Breast epithelium (tissue), 4 donors: ENCODE measurements around the gene DNASE1L1. TPM values are rescaled to one million over a fixed set of nuclear protein-coding genes. Genes with fewer than 3 reads are reported as not detected.

Experiments used
- DNase-seq, 2 donors: peaks; one replicate each; pipeline ENCODE4 v3.0.0-alpha.2; 2019; ENCODE audit warnings: low spot score in 2 of 2
- H3K27ac ChIP-seq, 2 donors: fragments of 200-600 bp; sonication (generic) in 1 of 2; one replicate each; pipeline ENCODE4 v1.5.1; 2016 to 2019; ENCODE audit warnings: mild to moderate bottlenecking in 1 of 2
- H3K27me3 ChIP-seq, 2 donors: fragments of 200-600 bp; sonication (generic) in 1 of 2; one replicate each; pipeline versions ENCODE4 v1.5.1 to v1.6.0; 2017 to 2019; ENCODE audit warnings: control low read depth in 1 of 2, mild to moderate bottlenecking in 1 of 2
- H3K36me3 ChIP-seq: fragments of 200-600 bp; one replicate; pipeline ENCODE4 v1.5.1; 2019
- H3K4me1 ChIP-seq, 2 donors: fragments of 200-600 bp; sonication (generic); one replicate each; pipeline ENCODE4 v1.5.1; 2016 to 2019; ENCODE audit warnings: control low read depth in 1 of 2
- H3K4me3 ChIP-seq, 3 donors: fragments of 200-600 bp; sonication (generic); 1 replicate in 2 of 3; 2 replicates in 1 of 3; pipeline ENCODE4 v1.5.1; 2016 to 2019; ENCODE audit warnings: mild to moderate bottlenecking in 3 of 3, moderate library complexity in 2 of 3
- H3K9me3 ChIP-seq, 2 donors: fragments of 200-600 bp; sonication (generic) in 1 of 2; one replicate each; pipeline ENCODE4 v1.5.1; 2016 to 2019; ENCODE audit warnings: control low read depth in 1 of 2
- CTCF ChIP-seq, 3 donors: fragments of 450-650 bp; IDR thresholded peaks; one replicate each; pipeline ENCODE4 v1.5.1; 2016 to 2017; ENCODE audit warnings: antibody characterized with exemption in 3 of 3, mild to moderate bottlenecking in 3 of 3, moderate library complexity in 3 of 3
- POLR2A ChIP-seq: fragments of 450-650 bp; IDR thresholded peaks from one replicate; pipeline ENCODE4 v1.6.1; 2016; ENCODE audit warnings: antibody characterized with exemption, mild to moderate bottlenecking, moderate library complexity
- POLR2AphosphoS5 ChIP-seq, 3 donors: sonication (generic); formaldehyde crosslinking; IDR thresholded peaks; one replicate each; pipeline ENCODE4 v1.6.1; 2017; ENCODE audit warnings: antibody characterized with exemption in 3 of 3
- intact Hi-C: fragments of 100-400 bp; cut with DNase I; formaldehyde crosslinking; loops from one replicate; pipeline ENCODE4 v1.15.1; 2023; ENCODE audit warnings: low total_unique reads
- total RNA-seq, 3 donors: library from RNA; depleted of rRNA; stranded (reverse); fragments of >200 nt; gene quantifications; one replicate each; pipeline ENCODE4 v1.1.0, GENCODE V29; 2016

Gene DNASE1L1
- total RNA-seq, 3 donors from 2014 or later: 26.2 to 44.3 (median 26.9) TPM

- H3K27ac ChIP-seq: peak overlapping the region; percentile 91 to 97
- no peaks in the 10 kb centered on the region for H3K36me3 ChIP-seq
- TF ChIP-seq POLR2AphosphoS5 (IDR thresholded peaks at IDR 0.05) (no peak), CTCF (IDR thresholded peaks at IDR 0.05) (no peak), POLR2A (no peak)
- H3K4me1 ChIP-seq: no peaks in the 10 kb centered on the region
- H3K27me3 ChIP-seq: peaks cover 0 to 3% of the 10 kb centered on the region in 2 donors
- no peak for DNase-seq
- intact Hi-C loops: no loop called here
- no peak overlapping the region for H3K4me3 ChIP-seq
- H3K9me3 ChIP-seq: no peaks in the 10 kb centered on the region
Observed at GRCh38 chrX:154365997-154366665, 42.9 kb downstream of the DNASE1L1 start.

GRCh38 chrX:154365052-154365600 is 43.9 kb downstream of the DNASE1L1 start:
- Histone ChIP-seq H3K4me3 (peak overlapping the region in 1 of 3 donors; percentile 5), H3K4me1 (no peaks in the 10 kb centered on the region), H3K36me3 (no peaks in the 10 kb centered on the region), H3K27ac (peak overlapping the region in 1 of 2 donors; percentile 97), H3K27me3 (peaks cover 0 to 3% of the 10 kb centered on the region in 2 donors), H3K9me3 (no peaks in the 10 kb centered on the region)
- intact Hi-C loops: no loop called here
- TF ChIP-seq POLR2A: no peak
- no peak for DNase-seq

GRCh38 chrX:154363706-154364439 is 45.2 kb downstream of the DNASE1L1 start:
- Histone ChIP-seq H3K27me3 (no peaks in the 10 kb centered on the region), H3K4me3 (no peak overlapping the region), H3K9me3 (no peaks in the 10 kb centered on the region), H3K36me3 (no peaks in the 10 kb centered on the region), H3K27ac (no peak overlapping the region), H3K4me1 (no peaks in the 10 kb centered on the region)
- no peak for DNase-seq
- intact Hi-C loops: no loop called here
- TF ChIP-seq POLR2AphosphoS5 (IDR thresholded peaks at IDR 0.05) (no peak), POLR2A (no peak), CTCF (IDR thresholded peaks at IDR 0.05) (no peak)

GRCh38 chrX:154362085-154362742 is 46.8 kb downstream of the DNASE1L1 start:
- intact Hi-C loops: no loop called here
- TF ChIP-seq CTCF (IDR thresholded peaks at IDR 0.05) (no peak), POLR2AphosphoS5 (IDR thresholded peaks at IDR 0.05) (no peak), POLR2A (no peak)
- Histone ChIP-seq H3K4me3 (no peak overlapping the region), H3K27me3 (peaks cover 0 to under 1% of the 10 kb centered on the region in 2 donors), H3K27ac (peak overlapping the region in 1 of 2 donors; percentile 32), H3K9me3 (no peaks in the 10 kb centered on the region), H3K36me3 (no peaks in the 10 kb centered on the region), H3K4me1 (no peaks in the 10 kb centered on the region)
- DNase-seq: no peak

- Histone ChIP-seq H3K4me3 (no peak overlapping the region), H3K36me3 (no peaks in the 10 kb centered on the region), H3K27ac (peak overlapping the region in 1 of 2 donors; percentile 32), H3K4me1 (no peaks in the 10 kb centered on the region), H3K9me3 (no peaks in the 10 kb centered on the region), H3K27me3 (peaks cover 0 to 11% of the 10 kb centered on the region in 2 donors)
- intact Hi-C loops: no loop called here
- TF ChIP-seq CTCF (IDR thresholded peaks at IDR 0.05) (no peak), POLR2A (no peak), POLR2AphosphoS5 (IDR thresholded peaks at IDR 0.05) (no peak)
- no peak for DNase-seq
Observed at GRCh38 chrX:154360155-154360713, 48.8 kb downstream of the DNASE1L1 start.
